GOT3 (cell line): Measurements from ENCODE around the gene FAM72B.
"Not testable (repeated sequence)": the region's sequence is repeated elsewhere in the genome, so short reads cannot be mapped to it uniquely, and the experiment has no call there.

Source experiments
- DNase-seq: peaks from one replicate; lab custom pipeline; 2025; ENCODE audit warnings: mixed read lengths; lab: John Stamatoyannopoulos, UW

The FAM72B gene

DNA sequence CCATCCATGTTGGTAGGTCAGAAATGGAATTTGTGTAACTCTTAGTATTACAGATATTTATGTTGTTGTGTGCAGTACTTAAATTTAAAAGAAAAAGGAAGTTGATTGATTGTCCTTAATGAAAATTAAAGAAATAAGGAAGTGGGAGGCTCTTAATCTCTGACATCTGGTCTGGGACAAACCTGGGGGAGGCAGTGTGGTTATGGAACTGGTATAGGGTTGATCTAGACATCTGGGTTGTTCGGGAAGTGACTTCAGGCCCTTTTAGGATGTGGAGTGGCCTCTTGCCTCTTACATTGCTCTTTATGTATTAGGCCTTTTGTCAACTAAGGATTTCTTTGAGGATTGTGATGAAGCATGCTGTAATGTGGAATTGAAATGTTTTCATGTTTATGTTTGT is 16.1 kb upstream of the FAM72B start:
- not testable (repeated sequence) for DNase-seq

GRCh38 chr1:121199763-121200162 is 15.6 kb upstream of the FAM72B start:
- not testable (repeated sequence) for DNase-seq

- not testable (repeated sequence) for DNase-seq
Observed at GRCh38 chr1:121197095-121197882, 13.1 kb upstream of the FAM72B start.

- not testable (repeated sequence) for DNase-seq
Observed at GRCh38 chr1:121192512-121192911, 8.4 kb upstream of the FAM72B start.

GRCh38 chr1:121187914-121188313 is 3.8 kb upstream of the FAM72B start:
- DNase-seq, result not testable (repeated sequence)

DNA sequence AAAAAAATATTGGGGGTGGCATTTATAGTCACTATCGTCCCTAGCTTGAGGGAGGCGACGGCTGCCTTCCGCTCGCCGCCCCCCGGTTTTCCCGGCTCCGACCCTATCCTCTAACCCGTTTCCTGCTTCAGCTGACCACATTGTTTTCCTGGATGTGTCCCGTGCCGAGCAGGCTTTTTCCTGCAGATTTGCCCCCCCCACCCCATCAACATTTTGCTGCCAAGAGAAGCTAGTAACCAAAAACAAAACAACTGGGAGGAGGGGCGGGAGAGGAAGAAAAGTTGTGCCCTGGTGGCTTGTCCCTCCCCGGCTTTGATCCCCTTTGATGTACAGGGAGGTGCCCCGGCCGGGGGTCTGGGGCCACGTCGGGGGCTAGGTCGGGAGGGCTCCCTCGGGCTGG is 2.1 kb upstream of the FAM72B start:
- not testable (repeated sequence) for DNase-seq

- DNase-seq, result not testable (repeated sequence)
Observed at GRCh38 chr1:121185140-121185708, 1.1 kb upstream of the FAM72B start.

GRCh38 chr1:121183867-121184266 is 273 bp downstream of the FAM72B start:
- not testable (repeated sequence) for DNase-seq

GRCh38 chr1:121178197-121178596 is 5.9 kb downstream of the FAM72B start:
- DNase-seq, result not testable (repeated sequence)

DNA sequence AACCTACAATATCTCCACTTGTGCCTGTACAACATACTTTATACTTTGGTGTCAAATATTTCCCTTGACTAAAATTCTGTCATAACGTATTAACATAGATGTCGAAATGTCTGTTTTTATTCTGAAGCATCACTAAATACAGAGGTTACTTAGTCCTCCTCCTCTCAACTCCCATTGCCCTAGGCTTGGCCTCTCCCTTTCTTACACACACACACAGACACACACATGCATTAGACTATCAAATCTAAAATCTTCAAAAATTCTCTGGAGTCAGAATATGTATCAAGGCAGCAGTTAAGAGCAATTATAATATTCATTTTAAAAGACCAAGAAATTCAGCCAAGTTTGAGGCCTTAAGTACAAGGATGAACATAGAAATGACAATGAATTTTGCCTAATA is 7.5 kb downstream of the FAM72B start:
- not testable (repeated sequence) for DNase-seq

GRCh38 chr1:121168152-121168668 is 15.9 kb downstream of the FAM72B start:
- not testable (repeated sequence) for DNase-seq

DNA sequence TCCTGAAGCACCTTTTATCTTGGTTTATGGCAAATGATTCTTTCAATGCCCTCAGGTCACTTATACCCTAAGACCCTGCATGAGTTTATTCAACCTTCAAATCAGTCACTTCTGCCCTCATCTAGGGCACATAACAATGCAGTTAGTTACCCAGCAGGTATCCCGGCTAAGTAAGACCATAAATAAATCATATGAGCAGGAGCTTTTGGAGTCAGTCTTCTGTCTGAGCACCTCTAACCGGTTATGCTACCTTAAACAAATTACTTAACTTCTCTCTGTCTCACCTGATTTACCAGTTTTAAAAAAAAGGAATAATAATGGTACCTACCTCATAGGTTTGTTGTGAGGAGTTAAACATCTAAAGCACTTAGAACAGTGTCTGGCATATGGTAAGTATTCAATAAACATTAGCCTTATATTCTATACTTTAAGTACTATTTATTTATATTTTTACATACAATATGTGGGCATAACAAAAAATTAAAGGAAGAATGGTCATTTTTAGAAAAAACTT is 16.9 kb downstream of the FAM72B start:
- not testable (repeated sequence) for DNase-seq

- not testable (repeated sequence) for DNase-seq
Observed at GRCh38 chr1:121165296-121165695, 18.8 kb downstream of the FAM72B start.

DNA sequence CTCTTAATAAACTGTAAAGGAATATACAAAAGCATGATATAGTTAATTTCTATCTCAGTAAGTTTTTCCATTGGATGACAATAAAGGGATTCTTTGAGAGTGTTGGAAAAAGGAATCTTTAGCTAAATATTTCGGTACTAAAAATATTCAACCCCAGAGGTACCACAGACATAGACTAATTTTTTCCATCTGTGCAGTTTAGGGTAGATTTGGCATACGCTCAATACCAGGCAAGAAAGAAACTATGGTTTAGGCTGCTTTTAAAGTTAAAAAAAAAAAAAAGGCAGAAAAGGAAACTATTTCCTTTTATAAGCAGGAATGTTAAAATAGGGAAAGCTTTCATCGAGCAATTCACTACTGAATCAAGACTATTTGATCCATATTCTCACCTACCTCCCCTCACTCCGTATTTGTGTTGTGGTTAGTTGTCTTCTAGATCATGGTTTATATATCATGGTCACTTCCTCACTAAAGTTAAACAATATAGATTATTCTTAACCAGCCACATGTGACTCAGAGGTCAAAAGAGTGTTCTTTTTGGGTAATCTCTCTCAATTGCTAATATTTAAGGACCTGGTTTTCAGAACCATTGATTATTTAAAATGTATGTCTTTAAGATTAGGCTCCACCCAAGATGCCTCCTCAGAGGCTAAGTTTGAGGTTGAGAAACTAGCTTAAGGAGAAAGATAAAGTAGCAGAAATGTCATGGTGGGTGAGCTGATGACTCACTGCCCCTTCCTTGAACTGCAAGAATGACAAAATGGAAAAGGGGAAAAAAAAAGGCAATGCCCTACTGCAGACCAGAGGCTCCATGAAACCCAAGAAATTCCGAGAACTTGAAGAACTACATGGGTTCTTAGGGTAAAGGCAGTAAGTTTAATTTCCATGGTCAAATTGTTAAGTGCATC is 20.0 kb downstream of the FAM72B start:
- DNase-seq, result not testable (repeated sequence)

GRCh38 chr1:121161199-121161901 is 22.8 kb downstream of the FAM72B start:
- not testable (repeated sequence) for DNase-seq

DNA sequence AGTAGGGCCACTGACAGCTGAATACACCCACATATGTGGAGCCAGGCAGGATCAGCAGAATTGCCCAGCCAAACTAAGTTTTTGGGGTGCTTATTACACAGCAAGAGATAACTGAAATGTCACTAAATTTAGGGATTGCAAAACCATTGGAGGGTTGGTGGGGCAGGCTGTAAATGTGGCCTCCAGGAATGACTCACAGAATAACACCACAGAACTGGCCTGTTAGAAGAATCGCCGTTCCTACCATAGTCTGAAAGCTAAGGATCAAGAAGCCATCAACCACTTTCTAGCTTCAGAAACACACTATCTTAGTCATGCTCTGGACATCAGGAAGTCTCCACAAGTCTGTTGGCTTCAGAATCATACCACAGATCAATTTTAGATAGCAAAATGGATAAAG is 24.0 kb downstream of the FAM72B start:
- not testable (repeated sequence) for DNase-seq

DNA sequence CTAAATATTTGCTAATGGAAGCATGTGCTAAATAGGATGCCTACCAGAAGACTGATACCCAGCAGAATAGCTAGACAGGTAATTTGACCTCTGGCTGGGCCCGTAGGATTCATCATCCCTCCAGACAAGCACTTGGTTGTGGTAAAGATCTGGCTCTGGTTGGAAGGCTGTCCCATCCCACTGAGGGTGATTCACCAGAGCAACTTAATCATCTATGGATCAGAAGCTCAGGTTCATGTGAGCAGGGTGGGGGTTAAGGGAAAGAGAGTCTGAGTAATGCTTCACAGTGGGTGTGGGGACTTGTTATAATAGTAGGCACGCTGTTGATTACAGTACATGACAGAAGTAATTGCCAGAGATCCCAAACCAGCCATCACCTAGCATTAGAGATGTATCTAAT is 26.5 kb downstream of the FAM72B start:
- DNase-seq, result not testable (repeated sequence)

DNA sequence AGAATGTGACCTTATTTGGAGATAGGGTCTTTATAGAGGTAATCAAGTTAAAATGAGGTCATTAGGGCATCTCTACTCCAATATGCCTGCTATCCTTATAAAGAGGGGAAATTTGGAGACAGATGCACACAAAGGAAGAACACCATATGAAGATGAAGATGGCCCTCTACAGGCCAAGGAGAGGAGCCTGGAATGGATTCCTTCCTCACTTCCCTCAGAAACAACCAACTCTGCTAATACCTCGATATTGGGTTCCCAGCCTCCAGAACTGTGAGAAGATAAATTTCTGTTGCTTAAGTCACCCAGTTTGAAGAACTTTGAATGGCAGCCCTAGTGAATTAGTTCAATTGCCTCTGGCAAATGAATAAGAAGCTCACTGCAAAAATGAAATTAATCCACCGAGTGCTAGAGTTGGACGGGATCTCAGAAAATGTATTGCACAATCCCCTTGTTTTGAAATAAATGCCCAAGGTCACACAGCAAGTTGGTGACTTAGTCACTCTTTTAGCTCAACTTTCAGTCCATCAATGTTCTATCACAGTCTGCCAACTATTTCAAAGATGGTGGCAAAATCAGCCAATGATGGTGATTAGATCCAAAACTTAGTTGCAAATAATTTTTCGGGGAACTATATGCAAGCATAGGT is 27.1 kb downstream of the FAM72B start:
- DNase-seq, result not testable (repeated sequence)

DNA sequence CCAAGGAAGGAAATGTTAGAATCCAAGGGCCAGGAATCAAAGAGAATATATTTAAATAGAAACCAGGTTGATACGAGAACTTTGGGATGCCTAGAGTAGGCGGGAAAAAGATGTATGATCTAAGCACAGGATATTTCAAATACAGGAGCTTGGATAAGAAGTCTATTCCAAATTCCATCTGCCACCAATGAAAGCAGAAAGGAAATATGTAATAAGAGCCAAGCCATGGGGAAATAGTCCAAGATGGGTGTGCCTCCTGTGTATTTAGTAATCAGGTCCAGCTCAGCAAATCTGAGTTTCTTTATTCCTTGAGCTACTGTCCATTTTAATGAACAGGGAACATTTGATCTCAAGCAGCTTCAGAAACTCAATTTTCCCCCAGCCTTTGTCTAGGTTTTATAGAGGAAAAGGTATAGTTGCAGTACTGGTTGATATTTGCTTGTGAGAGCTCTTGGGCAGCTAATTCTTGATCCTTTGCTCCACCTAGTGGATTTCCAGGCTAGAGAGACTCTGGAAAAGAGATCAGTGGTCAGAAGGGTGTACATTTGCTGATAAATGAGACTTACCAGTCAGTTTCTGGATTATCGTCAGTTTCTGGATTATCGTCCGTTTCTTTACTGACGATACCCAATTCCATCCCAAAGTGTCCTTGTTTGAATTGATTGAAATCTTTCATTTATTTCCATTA is 28.3 kb downstream of the FAM72B start:
- DNase-seq, result not testable (repeated sequence)

GRCh38 chr1:121154811-121155210 is 29.3 kb downstream of the FAM72B start:
- not testable (repeated sequence) for DNase-seq
